ENCODE results near the gene CAB39.
"Not testable (repeated sequence)": the region's sequence is repeated elsewhere in the genome, so short reads cannot be mapped to it uniquely, and the experiment has no call there.

Gene CAB39

DNA sequence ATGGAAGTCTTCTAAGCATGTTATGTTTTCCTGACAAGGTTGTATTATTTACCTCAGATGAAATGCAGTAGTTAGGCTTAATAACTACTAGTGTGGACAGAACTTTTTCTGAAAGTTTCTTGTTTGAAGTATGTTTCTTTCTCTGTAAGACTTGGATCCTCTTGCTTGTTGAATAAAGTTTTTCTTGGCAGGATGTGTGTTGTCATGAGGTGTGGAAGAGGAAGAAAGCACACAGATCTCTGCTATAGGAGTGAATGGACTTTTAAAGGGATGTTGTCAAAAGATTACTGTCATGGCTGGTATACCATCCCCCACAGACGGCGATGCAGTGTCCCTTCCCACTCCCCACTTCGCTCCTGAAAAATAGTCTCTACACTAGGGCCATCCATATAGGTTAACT lies 2.6 kb downstream of the CAB39 start:
- peak; percentile 50 for DNase-seq (ENCODE audit: low spot score)

DNA sequence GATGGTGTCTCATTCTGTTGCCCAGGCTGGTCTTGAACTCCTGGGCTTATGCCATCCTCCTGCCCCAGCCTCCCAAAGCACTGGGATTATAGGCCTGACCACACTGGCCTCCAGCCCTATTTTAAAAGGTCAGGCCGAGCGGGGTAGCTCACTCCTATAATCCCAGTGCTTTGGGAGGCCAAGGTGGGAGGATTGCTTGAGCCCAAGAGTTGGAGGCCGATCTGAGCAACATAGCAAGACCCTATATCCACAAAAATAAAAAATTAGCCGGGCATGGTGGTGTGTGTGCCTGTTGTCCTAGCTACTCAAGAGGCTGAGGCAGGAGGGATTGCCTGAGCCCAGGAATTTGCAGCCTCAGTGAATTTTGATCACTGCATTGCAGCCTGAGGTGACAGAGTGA lies 3.9 kb downstream of the CAB39 start:
- no peak for DNase-seq (ENCODE audit: low spot score)

DNA sequence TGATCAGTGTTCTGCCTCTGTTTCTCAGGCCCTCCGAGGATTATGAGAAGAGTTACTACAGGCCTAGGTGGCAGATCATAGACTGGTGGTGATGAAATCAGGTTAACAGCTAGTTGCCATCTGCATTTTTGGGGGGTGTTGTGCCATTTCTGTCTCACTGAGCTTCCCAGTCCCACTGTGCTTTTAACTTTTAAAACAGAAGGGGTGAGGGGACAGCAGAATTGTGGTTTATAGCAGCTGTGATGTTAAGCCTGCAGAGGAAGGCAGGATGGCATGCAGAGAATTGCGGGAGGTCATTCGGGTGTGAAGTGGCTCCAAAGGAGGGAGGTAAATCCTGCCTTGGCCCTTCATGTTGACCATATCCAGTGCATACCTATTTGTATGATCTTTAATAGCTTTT lies 5.0 kb downstream of the CAB39 start:
- DNase-seq (ENCODE audit: low spot score) = no peak

DNA sequence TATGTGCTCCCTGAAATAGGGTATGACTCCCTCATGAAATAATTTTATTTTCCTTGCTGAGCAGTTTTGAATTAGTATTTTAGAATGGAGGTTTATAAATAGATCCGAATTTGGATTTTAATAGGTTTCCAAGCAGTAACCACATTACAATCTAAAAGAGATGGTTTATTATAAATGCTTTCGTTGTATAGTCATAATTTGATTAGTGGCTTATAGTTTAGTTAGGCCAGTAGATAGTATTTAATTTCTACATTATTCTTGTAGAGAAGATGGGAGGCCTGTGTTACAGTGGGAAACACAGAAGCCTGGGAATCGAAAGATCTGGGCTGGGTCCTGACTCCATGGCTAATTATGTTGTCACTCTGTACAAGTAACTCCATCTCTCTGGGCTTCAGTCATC lies 6.7 kb downstream of the CAB39 start:
- no peak for DNase-seq (ENCODE audit: low spot score)

DNA sequence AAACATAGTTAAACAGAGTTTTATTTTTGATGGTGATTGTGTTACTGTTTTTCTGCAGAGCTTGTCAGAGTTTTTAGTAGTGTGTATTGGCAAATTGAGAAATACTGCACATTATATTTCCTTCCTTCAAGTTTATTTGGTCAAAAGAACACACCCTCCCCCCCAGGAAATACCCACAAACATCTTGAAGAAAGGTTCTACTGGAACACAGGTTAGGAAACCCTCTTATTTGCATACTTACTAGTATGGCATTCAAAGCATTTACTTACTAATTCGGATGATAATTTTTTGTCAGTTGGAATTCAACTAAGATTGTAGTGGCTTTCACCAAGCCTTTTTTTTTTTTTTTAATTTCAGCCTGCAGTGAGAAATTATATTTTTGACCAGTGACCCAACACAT lies 9.1 kb downstream of the CAB39 start:
- no peak for DNase-seq (ENCODE audit: low spot score)

DNA sequence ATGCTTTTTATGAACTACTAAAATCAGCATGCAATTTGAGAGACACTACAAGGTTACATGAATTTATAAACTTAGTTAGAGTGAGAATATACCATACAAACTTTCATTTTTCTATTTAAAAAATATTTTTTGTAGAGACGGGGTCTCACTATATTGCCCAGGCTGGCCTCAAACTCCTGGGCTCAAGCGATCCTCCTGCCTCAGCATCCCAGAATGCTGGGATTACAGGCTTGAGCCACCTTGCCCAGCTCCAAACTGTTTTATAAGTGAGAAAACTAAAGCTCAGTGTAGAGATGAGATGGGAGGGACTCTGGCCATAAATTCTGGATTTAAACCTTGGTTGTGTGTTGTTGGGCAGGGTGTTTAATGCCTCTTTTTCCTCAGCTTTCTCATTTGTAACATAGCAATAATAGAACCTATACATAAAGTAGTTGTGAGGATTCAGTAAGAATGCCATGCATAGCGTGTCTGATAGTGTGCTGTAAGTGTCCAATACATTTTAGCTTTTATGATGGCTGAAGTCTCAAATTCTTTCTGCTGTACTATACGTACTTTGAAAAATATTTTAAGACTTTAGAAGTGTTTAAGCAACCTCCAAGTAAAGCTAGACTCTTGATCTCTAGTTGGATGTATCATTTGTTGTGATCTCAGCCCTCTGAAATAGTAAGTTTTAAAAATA lies 9.7 kb downstream of the CAB39 start:
- no peak for DNase-seq (ENCODE audit: low spot score)

DNA sequence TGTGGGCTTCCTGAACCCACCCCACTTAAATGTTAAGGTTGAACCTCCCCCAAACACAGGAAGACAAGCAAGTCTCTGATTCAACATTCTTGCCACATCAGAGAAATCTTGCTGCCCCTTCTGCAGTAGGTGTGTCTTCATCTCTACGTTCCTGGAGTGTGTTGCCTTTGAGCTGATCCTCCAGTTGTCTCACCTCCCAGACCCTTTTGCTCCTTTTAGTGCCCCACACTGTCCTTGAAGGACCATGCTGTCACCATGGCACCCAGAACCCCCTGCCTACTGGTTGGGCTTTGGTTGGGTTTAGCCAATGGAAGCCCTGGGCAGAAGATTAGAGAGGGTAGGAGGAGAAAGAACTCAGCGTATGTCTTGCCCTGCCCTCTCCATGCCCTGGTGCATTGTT lies 10.7 kb downstream of the CAB39 start:
- no peak for DNase-seq (ENCODE audit: low spot score)

DNA sequence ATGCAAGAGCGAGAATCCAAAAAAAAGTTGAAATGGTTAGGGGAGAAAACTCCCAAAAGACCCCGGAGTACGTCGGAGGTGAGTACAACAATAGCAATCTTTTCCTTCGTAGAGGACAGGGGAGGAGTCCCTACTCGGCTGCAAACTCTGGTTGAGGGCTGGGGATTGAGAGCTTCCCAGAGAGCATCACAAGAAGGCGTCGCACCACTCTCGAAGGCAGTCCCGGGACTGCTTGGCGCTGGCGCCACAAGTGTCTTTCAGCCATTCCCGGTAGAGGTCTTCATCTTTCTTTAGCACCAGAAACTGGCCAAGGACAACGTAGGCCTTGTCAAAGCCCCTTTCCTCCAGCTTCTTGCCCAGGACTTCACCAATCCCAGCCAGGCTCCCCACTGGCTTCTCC lies 12.3 kb downstream of the CAB39 start:
- not testable (repeated sequence) for DNase-seq (ENCODE audit: low spot score)

DNA sequence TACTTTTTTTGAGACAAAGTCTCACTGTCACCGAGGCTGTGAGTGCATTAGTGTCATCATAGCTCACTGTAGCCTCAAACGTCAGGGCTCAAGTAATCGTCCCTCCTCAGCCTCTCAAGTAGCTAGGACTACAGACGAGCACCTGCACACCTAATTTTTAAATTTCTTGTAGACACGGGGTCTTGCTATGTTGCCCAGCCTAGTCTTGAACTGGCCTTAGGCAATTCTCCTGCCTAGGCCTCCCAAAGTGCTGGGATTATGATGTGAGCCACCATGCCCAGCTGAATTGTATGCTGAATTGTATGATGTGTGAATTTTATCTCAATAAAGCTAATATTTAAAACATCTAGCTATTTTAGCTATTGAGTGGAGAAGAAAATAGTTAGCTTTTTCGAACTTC lies 18.9 kb downstream of the CAB39 start:
- DNase-seq (ENCODE audit: low spot score) = no peak

DNA sequence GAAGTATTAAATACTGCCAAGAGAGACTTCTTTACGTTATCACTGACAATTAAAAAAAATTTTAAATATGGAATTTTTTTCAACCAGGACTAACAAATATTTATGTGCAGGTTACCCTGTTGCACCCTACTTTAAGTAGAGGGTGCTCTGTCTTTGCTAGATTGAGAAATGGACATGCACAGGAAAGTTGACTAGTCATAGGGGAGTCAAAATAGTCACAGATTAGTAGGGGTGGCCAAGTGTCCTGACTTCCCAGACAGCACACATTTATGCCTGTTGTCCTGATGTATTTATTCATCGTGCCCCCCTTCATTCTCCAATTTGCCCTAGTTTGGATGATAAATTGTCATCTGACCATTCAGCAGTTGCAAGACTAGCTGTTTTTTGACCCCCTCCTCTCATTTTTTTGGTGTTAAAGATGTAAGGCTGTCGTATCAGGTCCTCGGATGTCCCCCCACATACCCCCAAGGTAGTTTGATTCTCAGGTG lies 20.3 kb downstream of the CAB39 start:
- no peak for DNase-seq (ENCODE audit: low spot score)

DNA sequence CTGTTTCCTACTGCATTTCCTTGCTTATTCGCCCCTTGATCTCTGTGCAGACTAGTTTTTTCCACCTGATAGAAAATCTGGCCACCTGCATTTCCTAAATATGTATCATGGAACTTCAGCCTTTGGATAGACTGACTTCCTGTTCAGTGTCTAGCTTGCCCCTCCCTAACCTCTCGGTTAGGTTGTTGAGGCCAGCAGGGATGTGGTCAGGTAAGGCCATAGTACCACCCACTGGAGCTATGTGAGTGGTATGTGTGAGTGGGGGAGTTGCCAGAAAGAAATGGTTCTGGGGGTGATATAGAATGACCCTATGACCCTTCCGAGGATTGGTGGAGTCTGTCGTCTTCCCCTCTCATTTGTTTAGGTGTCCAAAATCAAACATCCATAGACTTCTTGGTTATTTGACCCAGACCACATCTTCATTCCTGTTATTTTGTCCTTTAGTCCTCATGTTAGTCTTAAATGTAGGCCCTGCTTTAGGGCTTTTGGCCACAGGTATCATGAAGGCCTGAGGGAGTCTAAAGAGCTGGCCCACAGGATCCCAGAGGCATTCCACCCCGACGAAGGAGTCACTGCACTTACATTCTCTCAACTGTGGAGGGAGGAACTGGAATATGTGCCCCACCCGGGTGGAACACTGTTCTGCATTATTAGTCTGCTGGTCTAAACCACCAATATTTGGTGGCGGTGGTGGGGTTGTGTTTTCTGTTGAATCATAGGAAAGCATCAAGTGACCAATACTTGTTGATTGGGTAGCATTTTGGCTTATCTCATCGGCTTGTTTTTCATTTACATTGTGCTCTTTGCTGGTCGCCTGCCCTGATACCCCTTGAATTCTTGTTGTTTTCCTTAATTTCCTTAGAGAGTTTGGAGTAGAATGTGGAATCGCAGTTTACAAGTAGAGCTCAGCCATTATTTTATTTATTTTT lies 21.9 kb downstream of the CAB39 start:
- DNase-seq (ENCODE audit: low spot score) = no peak

DNA sequence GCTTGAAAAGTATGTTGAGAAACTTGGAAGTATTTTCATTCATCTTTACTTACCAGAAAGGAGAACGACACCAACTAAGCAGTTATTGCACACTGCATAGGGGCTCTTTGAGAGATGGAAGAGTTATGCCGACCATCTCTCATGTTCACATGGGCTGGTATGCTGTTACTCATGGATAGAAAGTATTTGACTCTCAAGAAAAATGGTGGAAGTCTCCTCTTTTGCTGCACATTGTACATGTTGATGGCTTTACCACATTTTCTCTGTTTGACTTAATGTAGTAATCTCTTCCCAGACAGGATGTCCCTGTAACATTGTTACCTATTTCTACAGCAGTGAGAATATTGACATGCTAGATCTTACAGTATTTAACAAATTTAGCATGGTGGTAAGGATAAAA lies 23.2 kb downstream of the CAB39 start:
- DNase-seq (ENCODE audit: low spot score) = no peak

DNA sequence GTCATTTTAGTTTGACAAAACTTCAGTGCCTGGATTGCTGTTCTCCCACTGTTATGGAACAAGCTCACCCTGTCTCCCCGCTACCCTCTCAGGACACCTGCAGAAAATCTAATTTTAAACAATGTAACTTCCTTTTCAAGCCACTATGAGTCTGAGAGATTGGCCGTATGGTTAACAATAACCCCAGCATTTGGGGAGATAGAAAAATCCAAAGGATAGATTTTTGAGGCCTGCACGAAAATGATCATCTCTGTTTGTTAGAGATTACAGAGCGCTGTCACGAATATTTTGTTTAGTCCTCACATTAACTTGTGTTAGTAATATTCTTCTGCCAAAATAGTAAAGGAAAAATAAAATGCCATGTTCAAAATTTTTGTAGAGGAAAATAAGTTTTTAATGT lies 24.7 kb downstream of the CAB39 start:
- no peak for DNase-seq (ENCODE audit: low spot score)

DNA sequence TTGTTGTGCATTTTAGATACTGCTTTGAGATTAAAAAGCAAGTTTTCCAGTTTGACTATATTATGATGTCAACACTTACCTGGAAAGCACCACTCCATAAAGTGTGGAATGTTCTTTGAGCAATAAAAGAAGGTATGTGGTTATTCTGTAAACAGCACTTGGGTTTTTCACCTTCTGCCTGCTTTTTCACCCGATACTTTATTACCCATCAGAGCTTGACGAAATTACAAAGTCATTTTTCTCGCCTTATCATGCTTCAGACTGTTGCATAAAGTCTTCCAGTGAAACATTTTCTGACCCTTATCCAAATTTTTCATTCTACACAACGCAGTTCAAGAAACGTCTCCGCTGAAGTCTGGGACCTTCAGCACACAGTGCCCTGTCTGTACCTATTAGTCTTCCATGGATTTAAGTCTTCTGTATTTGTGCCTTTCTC lies 25.2 kb downstream of the CAB39 start:
- DNase-seq (ENCODE audit: low spot score) = no peak

DNA sequence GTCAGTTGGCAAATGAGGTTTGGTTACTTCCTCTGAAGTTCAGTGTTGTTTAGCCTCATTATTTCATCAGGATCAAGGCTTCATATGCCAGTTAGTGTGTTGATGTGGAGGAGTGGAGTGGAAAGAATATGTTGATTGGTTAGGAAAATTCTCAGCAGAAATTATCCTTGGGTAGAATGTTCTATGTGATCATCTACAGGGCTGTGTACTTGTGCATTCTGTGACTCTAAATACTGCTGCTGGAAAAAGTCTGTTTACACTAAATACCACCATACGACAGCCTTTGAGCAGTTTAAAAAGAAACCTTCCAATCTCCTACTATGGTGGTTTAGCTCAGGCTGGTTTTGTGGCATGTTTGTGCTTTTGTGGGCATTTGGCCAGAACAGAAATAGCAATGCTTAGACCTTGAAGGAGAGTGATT lies 25.8 kb downstream of the CAB39 start:
- no peak for DNase-seq (ENCODE audit: low spot score)

DNA sequence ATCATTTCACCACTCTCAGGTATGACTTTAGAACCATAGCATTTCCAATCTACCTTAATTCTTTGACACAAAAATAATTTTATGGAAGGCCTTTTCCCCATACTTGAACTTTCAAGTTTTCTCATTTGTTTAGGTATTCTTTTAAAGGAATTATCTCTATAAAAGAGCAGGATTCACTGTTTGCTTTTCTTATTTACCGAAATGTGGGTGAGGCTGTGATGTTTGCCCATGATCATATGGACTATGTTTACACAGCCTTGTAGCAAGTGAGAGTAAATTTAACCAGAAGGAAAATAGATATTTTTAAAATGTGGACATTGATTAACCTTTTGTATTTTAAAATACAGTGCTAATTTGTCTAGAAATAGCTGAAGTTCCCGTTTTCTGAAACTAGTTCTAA lies 26.3 kb downstream of the CAB39 start:
- DNase-seq (ENCODE audit: low spot score) = no peak

DNA sequence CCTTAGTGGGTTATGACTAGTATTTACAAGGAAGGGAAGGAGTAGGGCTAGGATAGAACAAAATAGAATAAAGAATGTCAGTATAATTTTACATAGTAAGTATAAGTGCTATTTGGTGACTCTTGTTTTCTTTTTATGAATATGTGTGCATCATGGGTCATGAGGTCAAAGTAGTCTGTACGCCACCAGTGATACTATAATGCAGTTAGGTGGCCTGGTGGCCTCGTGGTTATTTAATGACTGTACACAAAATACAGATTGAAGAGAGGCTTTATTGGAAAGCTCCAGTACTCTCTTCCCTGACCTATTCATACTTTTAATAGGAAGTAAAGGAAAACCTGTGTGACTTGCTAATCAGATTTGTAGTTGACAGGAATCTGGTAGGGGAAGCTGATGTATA lies 27.3 kb downstream of the CAB39 start:
- DNase-seq (ENCODE audit: low spot score) = no peak

DNA sequence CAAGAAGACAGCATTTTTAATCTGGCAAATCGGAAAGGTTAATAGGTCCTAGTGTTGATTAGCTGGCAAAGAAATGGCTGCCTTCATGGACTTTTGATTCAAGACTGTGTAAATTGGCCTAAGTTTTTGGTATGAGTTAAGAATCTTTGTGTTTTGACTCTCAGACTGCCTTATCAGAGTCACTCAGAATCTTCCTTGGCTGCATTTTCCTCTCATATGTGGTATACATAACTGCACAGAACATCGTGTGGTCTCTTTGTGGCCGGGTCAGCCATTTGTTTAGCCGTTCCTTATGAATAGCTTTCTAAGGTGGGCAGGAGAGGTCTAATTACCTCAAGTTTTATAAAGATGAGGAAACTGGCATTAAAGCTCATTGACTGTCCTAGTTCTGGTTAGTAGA lies 30.1 kb downstream of the CAB39 start:
- DNase-seq (ENCODE audit: low spot score) = no peak

DNA sequence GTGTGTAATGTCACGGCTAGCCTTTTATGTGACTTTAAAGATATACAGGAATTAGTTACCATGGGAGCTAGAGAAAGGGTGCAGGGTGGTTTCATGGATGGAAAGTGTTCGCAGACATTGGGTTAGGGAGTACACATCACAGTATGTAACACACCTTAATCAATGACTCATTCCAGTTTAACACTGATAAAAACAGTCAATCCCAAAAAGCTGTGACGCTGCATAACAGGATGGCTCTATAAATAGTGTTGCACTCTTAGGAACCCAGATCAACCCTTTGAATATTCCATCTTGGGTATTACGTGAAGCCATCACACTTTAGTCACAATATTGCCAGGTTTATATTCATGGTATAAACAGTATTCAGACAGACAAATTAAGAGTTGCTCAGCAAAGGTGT lies 33.6 kb downstream of the CAB39 start:
- DNase-seq (ENCODE audit: low spot score) = no peak

DNA sequence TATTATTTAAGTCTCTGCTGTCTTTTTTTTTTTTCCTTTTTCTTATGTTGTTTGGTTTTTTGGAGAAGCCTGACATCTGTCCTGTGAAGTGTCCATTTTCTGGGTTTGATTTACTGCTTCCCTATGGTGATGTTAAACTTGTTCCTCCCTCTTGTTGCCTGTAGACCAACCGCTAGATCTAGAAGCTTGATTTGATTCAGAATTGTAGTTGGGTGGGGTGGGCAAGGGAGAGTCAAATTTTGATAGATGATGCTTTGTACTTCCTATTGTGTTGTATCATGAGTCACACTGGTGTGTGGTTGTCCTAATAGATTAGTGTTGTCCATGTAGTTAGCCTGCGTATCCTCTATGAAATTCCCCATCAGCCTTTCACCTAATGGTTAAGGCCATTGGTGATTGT lies 35.4 kb downstream of the CAB39 start:
- no peak for DNase-seq (ENCODE audit: low spot score)

DNA sequence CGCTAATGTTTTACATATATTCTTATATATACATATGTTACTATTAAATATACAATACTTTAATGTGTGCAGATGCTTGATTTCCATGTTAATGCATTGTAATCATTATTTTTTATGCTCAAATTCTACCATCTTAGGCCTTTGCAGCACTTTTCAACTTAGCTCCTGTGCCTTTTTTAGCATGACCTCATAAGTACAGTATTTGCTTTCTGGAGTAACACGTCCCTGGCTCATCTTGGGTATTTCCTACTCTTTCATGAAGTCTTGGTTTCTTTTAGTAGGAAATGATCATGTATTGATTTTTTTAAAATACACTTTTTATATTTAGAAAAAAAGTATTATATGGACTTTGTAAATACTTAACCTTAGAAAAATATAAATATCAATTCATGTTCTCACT lies 36.5 kb downstream of the CAB39 start:
- DNase-seq (ENCODE audit: low spot score) = no peak

DNA sequence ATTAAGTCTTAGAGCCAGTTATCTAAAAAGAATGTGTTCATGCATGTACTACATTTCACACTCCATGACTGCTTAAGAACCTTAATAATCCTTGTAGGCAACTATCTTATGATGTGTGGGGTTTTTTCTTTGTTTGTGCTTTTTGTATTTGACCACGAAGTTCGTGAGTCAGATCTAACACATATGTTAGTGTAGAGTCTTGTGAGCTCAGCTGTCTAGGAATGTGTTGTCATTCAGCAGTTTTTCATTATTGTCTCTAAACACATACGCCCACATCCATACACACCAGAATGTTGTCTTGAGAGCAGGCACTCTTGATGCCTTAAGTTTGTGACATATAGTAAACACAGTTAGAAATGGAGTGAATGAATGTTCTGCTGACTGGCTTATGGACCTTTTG lies 38.4 kb downstream of the CAB39 start:
- no peak for DNase-seq (ENCODE audit: low spot score)

DNA sequence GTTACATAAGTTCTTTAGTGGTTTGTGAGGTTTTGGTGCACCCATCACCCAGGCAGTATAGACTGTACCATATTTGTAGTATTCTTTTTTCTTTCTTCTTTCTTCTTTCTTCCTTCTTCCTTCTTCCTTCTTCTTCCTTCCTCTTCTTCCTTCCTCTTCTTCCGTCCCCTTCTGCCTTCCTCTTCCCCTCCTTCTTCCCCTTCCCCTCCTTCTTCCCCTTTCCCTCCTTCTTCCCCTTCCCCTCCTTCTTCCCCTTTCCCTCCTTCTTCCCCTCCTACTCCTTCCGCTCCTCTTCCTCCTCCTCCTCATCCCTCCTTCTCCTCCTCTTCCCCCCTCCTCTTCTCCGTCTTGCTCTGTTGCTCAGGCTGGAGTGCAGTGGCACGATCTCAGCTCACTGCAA lies 41.6 kb downstream of the CAB39 start:
- DNase-seq (ENCODE audit: low spot score) = no peak

All from COLO829 (cell line).